Kasumi-1 (cell line): ENCODE measurements around the gene DNAJC10.

ENCODE experiments used
- DNase-seq, 2 experiments: peaks; one replicate each; lab custom pipeline; 2025; lab: John Stamatoyannopoulos, UW

The DNAJC10 gene

GRCh38 chr2:182784777-182785176 is 68.7 kb downstream of the DNAJC10 start:
- DNase-seq, result peak; percentile 69 to 80

- DNase-seq, result peak; percentile 12 to 15
Observed at GRCh38 chr2:182792441-182792840, 76.4 kb downstream of the DNAJC10 start.

- no peak for DNase-seq
Observed at GRCh38 chr2:182798736-182799135, 82.7 kb downstream of the DNAJC10 start.

GRCh38 chr2:182804128-182804527 is 88.1 kb downstream of the DNAJC10 start:
- DNase-seq, result no peak

- no peak for DNase-seq
Observed at GRCh38 chr2:182807319-182807718, 91.3 kb downstream of the DNAJC10 start.

GRCh38 chr2:182810087-182810486 is 94.0 kb downstream of the DNAJC10 start:
- no peak for DNase-seq

GRCh38 chr2:182814380-182814779 is 98.3 kb downstream of the DNAJC10 start:
- DNase-seq, result no peak

GRCh38 chr2:182814804-182815203 is 98.7 kb downstream of the DNAJC10 start:
- no peak for DNase-seq

- no peak for DNase-seq
Observed at GRCh38 chr2:182816866-182817265, 100.8 kb downstream of the DNAJC10 start.

GRCh38 chr2:182817558-182817957 is 101.5 kb downstream of the DNAJC10 start:
- DNase-seq, result no peak

- no peak for DNase-seq
Observed at GRCh38 chr2:182818501-182818900, 102.4 kb downstream of the DNAJC10 start.

- no peak for DNase-seq
Observed at GRCh38 chr2:182818925-182819324, 102.9 kb downstream of the DNAJC10 start.

- DNase-seq, result no peak
Observed at GRCh38 chr2:182819412-182819811, 103.4 kb downstream of the DNAJC10 start.

GRCh38 chr2:182821182-182821581 is 105.1 kb downstream of the DNAJC10 start:
- DNase-seq, result no peak

- no peak for DNase-seq
Observed at GRCh38 chr2:182822733-182823132, 106.7 kb downstream of the DNAJC10 start.

- no peak for DNase-seq
Observed at GRCh38 chr2:182824056-182824766, 108.2 kb downstream of the DNAJC10 start.

- DNase-seq, result no peak
Observed at GRCh38 chr2:182824767-182825158, 108.7 kb downstream of the DNAJC10 start.

GRCh38 chr2:182826064-182826463 is 110.0 kb downstream of the DNAJC10 start:
- DNase-seq, result no peak

- DNase-seq, result no peak
Observed at GRCh38 chr2:182826496-182826895, 110.4 kb downstream of the DNAJC10 start.

- DNase-seq, result no peak
Observed at GRCh38 chr2:182827182-182827879, 111.3 kb downstream of the DNAJC10 start.

- no peak for DNase-seq
Observed at GRCh38 chr2:182831101-182831500, 115.0 kb downstream of the DNAJC10 start.

GRCh38 chr2:182831921-182832320 is 115.9 kb downstream of the DNAJC10 start:
- DNase-seq, result no peak

- DNase-seq, result no peak
Observed at GRCh38 chr2:182833084-182833854, 117.2 kb downstream of the DNAJC10 start.
